GM21723 (cell line): Measurements from ENCODE around the gene SLC35E2B.
"Not testable (repeated sequence)": the region's sequence is repeated elsewhere in the genome, so short reads cannot be mapped to it uniquely, and the experiment has no call there.

Source experiments
- ATAC-seq: cut with Tn5 transposase; IDR thresholded peaks from one replicate; pipeline ENCODE4 v1.9.1; 2021; ENCODE audit warnings: mild to moderate bottlenecking, moderate library complexity; ENCODE audit not compliant: unreplicated experiment

The SLC35E2B gene

DNA sequence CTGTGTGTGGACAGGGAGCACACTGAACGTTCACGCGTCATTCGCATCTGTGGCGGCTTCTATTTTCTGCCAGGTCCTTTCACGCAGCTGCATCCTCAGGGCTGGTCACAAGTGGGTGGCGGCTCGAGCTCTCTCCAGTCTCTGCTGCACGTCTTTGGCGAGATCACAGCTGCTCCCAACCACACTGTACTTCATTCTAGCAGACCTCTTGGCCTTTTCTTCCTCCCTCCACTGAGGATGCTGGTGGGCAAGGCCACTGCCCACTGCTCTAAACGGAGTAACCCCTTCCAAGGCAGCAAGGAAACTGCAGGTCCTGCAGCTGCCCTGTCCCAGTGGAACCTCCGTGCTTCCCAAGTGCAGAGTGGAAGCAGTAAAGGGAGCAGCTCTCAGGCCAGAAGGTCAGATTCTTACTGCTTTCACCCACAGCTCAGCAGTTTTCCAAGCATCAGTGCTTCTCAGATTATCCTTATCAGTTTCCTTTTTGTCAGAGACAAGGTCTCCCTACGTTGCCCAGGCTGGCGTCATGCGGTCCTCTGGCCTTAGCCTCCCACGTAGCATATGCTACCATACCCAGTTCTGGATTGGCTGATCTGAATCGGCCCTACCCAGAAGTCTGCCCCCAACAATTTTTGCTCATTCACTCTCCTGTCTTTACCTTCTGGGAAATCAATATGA is 44.9 kb downstream of the SLC35E2B start:
- ATAC-seq = not testable (repeated sequence)

DNA sequence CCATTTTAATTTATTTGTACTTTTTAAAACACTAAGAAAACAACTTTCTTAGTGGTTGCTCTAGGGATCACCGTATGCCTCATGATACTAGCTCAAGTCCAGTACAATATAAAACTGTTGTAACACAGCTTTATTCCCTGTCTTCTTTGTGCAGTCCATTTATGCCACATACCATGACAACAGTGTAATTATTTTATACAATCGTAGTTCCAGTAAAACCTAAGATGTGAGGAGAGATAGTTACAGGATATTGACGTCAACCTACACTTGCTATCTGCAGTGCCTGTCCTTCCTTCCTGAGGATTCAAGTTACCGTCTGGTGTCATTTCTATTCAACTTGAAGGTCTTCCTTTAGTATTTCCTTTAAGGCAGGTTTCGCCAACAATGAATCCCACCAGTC is 46.3 kb downstream of the SLC35E2B start:
- not testable (repeated sequence) for ATAC-seq

DNA sequence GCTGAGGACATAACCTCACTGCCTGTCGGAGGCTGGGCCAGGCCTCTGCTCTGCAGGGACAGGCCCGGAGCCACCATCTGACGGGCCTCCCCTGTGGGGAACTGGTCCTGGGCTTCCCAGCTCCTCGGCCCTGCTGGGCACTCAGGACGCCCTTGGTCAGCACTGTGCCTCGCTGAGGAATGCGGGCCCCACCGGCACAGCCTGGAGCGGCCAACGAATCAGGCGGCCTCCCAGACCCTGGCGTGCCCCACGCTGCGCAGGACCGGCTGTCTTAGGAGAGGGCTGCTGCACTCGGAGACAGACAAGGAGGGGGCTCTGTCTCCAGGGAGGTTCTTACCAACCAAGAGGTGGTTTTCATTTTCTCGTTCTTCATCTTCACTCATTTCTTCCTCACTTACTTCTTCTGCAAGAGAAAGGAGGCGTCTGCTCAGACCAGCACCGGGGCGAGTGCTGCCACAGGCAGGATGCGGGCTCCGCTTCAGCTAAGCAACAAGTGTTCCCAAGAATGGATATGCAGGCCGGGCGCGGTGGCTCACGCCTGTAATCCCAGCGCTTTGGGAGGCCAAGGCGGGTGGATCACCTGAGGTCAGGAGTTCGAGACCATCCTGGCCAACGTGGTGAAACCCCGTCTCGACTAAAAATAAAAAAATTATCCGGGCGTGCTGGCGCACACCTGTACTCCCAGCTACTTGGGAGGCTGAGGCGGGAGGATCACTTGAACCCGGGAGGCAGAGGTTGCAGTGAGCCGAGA is 51.7 kb downstream of the SLC35E2B start:
- not testable (repeated sequence) for ATAC-seq

DNA sequence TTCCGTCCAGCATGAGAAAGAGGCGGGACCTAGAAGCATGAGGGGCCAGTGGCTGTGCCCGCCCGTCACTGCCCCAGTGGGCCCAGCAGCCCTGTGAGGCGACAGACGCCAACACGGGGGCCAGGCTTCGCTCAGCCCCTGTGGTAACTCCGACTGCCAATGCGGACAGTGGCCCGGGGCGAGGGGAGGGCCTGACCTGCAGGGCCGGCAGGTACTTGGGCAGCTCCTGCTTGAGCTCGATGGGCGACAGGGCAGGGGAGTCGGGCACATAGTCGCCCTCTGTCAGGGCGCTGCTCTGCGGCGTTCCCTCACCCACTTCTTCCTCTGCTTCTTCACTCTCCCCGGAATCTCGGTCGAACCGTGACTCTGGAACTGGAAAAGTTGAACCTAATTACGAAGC is 52.5 kb downstream of the SLC35E2B start:
- ATAC-seq = not testable (repeated sequence)

DNA sequence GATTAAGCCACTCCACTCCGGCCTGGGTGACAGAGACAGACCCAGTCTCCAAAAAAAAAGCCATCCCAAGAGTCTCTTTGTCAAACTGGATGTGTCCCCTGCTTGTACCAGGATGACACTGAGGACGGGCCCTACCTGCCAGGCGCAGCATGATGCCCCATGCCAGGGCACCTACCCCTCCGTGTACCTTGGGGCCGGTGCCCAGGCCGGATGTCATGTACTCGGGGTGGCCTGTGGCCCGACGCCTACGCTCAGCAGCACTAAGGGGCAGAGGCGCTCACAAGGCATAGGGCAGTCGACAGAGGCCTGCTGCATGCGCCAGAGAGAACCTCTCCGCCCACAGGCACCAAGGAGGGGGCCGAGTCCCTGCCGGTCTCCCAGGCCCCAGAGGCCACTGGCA is 53.2 kb downstream of the SLC35E2B start:
- ATAC-seq = not testable (repeated sequence)

DNA sequence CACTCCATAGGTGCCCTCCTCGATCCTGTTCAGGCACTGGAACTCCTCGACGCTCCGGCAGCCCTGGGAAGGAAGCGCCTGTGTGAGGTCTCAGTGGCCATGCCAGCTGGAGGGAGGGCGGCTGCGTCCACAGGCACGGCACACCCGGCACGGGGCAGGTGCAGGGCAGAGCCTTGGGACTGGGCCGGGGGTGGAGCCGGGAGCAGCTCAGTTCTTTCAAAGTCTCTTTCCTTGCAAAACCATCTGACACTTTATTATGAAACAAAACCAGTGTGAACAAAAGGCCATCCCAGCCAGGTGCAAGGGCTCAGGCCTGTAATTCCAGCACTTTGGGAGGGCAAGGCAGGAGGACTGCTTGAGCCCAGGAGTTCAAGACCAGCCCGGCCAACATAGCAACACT is 54.1 kb downstream of the SLC35E2B start:
- not testable (repeated sequence) for ATAC-seq

DNA sequence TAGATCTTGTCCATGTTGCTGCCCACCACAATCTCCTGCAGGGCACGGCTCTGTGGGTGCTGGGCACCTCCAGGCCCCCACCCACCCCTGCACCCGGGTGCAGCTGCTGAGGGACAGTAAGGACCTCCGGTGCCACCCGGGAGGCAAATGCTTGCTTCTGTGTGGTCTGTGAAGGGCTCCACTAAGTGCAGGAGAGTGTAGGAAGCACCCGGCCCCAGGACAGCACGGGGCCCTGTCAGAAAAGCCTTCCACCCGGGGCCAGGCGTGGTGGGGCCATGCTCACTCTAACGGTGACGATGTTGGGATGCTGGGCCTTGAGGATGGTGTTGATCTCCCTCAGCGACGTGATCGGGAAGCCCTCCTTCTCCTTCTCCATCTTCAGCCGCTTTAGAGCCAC is 55.1 kb downstream of the SLC35E2B start:
- not testable (repeated sequence) for ATAC-seq

DNA sequence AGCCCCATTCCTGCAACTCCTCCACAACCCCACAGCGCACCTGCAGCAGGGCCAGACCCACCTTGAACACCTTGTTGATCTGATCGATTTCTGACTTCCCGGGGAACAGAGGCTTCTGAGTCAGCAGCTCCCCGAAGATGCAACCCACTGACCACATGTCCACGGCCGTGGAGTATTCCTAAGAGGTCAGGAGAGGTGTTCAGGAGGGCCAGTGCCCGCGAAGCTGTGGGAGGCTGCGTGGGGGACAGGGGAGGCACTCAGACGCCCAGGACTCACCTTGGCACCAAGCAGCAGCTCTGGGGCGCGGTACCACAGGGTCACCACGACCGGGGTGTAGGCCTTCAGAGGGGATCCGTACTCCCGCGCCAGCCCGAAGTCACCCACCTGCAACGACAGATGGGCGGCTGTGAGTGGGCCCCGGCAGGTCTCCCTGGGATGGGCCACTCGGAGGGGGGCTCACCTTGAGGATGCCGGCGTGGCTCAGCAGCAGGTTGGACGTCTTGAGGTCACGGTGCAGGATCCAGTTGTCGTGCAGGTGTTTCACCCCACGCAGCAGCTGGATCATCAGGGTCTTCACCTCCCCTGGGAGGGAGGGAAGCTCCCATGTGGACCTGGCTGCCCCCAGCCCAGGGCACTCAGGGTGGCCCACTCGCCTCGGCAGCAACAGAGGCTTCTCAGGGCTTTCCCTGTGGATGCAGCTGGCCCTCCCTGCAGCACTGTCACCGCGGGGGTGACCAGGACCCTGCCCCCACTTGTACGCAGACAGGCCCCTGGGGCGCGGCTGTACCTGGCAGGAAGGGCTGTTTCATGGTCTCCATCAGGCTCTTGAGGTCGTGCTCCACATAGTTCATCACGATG is 55.7 kb downstream of the SLC35E2B start:
- not testable (repeated sequence) for ATAC-seq

DNA sequence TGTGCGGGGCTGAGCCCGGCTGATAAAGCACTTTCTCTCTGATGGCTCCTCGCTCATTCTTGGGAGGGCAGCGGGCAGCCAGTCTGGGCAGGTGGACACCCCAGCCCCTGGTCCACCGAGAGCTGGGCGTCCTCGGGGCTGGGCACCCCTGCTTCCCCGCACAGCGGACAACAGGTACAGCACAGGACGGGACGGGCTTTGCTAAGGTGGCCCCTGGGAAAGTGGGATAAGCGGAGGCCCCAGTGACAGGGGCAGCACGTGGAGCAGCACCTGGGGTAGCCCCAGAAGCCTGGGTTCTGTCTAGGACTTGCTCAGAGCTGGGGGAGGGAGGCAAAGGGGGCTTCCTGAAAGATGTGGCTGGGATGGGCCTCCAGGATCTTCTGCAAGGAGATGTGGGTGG is 58.0 kb downstream of the SLC35E2B start:
- ATAC-seq = not testable (repeated sequence)

DNA sequence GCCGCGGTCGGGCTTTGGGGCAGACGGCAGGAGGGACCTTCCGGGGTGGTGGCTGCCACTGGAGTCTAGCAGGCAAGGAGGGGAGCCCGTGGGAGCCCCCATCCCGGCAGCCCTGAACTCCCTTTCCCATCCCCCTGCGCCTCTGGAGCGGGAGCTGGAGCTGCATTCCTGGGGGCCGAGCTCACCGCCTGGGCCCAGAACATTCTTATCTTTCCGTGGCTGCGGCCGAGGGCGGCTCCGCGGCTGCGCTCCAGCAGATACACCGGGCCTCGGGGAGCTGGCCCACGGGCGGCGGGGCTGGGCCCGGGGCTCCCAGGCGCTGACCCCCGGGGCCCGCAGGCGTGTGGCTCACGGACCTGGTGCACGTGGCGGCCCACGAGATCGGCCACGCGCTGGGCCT is 59.2 kb downstream of the SLC35E2B start:
- not testable (repeated sequence) for ATAC-seq

DNA sequence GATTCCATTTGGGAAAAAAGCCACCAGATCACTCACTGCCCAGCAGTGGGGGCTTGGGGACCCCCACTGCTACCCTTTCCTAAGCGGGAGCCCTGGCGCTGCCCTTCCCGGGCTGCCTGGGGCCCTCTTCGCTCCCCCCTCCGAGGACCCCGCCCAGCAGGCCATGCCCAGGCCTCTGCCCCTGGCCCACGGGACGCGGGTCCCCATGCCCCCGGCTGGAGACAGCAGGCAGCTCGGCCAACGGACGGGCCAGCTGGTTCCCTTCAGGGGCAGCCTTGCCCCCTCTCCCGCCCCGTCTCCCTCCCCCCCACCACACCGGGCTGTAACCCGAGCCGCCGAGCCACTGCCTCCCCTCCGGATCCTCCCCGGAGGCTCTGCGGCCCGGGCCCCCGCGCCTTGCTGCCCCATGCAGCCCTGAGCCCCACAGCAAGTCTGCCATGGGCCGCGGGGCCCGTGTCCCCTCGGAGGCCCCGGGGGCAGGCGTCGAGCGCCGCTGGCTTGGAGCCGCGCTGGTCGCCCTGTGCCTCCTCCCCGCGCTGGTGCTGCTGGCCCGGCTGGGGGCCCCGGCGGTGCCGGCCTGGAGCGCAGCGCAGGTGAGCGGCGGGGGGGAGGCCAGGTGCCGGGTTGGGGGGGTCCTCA is 60.7 kb downstream of the SLC35E2B start, which contains the start of gene MMP23B:
Gene MMP23B, plus strand, starts transcription at position 392 of the 639 bp plus-strand sequence. Its CDS starts 46 bp downstream, at position 438.
- no peak for ATAC-seq

DNA sequence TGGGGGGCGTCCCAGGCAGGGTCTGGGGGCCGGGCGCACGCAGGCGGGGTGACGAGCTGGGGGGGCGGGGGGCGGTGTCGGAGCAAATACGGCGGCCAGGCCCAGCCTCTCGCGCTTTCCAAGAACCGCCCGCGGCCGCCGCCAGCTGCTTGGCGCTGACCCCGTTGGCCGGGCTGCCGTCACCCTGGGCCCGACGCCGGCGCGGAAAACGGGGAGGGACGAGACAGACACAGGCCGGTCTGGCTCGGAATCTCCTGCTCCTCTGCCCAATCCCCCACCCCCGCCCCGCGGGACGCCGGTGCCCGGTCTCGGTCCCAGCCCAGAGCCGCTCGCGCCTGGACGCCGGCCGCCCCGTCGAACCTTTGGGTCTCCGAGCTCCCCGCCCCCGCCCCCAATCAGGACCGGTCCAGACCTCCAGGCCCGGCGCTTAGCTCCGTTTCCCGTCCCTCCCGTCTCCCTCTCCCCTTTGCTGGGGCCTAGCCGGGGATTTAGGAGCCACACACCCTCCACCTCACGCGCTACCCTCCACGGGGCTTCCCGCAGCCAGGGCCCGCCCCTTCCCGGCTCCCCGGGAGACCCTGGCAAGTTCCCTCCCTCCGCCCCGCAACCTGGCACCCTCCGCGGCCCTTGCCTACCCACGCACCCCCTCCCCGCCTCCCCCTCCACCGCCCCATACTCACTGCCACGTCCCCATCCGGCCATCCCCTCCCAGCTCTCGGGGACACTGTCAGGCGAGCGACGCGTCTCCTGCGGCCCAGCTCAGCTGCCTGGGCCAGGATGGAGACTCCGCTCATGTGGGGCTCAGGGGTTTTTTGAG is 61.4 kb downstream of the SLC35E2B start:
- no peak for ATAC-seq

DNA sequence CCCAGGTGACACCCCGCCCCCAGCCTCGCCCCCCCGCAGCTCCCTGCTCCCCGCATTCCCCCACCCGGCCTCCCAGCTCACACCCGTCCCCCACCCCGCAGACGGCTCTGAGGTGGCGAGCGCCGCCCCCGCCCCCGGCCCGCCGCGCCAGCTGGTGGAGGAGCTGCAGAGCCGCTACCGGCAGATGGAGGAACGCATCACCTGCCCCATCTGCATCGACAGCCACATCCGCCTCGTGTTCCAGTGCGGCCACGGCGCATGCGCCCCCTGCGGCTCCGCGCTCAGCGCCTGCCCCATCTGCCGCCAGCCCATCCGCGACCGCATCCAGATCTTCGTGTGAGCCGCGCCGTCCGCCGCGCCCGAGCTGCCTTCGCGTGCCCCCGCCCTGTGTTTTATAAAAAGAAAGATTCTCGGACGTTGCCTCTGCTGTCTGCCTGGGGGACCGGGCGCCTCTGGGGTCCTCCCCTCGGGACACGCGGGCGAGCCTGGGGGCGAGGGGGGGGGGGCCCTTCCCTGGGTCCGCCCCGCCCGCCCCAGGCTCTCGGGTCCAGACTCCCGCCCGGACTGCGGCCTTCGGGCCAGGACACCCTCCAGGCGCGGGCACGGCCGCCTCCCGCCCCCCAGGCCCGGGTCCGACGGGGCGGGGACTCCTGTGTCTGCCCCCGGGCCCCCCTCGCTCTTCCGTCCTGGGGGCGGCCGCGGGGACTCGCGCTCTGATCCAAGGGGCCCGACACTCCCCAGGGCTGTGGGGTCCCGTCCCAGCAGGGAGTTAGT is 62.2 kb downstream of the SLC35E2B start:
- peak; percentile 54 for ATAC-seq

DNA sequence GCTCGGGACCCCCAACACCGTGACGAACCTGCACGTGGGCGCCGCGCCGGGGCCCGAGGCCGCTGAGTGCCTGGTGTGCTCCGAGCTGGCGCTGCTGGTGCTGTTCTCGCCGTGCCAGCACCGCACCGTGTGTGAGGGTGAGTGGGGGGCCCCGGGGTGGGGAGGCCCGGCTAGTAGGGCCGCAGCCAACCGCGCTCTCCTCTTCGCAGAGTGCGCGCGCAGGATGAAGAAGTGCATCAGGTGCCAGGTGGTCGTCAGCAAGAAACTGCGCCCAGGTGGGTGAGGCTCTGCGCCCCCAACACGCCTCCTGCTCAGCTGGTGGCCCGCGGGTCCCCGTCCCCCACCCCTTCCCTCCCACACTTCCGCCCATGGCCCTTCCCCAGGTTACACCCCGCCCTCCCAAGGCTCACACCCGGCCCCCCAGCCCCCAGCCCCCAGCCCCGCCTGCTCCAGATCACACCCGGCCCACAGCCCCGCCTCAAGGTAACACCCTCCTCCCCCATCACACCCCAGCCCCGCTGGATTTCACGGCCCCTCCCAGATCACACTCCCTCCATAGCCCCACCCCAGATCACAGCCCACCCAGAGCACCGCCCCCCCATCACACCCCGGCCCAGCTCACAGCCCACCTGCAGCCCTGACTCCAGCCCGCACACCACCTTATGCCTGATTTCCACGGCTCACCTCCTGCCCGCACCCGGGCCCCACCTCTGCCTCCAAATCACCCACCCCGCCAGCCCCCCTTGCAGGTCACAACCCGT is 63.0 kb downstream of the SLC35E2B start:
- ATAC-seq = no peak

DNA sequence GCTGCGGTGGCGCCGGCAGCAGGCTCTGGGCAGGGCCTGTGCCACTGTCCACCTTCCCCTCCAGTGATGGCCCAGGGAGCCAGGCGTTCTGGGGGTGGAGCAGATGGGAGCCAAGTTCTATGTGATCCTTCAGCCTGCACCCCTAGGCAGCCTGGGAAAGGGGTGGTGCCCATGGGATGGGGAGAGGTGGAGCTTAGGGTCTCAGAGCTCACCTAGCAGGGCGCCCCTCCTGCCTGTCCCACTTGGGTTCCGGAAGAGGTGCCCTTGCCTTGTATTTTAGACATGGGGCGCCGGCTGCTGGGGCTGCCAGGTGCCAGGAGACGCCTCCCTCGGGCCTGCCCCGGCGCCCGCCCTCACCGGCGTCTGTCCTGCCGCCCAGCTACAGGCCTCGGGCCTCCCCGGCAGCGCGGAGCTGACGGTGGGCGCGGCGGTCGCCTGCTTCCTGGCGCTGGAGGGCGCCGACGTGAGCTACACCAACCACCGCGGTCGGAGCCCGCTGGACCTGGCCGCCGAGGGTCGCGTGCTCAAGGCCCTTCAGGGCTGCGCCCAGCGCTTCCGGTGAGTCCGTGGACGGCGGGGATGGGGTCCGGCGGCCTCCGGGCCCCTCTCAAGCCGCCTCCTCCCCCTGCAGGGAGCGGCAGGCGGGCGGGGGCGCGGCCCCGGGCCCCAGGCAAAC is 63.7 kb downstream of the SLC35E2B start:
- no peak for ATAC-seq

DNA sequence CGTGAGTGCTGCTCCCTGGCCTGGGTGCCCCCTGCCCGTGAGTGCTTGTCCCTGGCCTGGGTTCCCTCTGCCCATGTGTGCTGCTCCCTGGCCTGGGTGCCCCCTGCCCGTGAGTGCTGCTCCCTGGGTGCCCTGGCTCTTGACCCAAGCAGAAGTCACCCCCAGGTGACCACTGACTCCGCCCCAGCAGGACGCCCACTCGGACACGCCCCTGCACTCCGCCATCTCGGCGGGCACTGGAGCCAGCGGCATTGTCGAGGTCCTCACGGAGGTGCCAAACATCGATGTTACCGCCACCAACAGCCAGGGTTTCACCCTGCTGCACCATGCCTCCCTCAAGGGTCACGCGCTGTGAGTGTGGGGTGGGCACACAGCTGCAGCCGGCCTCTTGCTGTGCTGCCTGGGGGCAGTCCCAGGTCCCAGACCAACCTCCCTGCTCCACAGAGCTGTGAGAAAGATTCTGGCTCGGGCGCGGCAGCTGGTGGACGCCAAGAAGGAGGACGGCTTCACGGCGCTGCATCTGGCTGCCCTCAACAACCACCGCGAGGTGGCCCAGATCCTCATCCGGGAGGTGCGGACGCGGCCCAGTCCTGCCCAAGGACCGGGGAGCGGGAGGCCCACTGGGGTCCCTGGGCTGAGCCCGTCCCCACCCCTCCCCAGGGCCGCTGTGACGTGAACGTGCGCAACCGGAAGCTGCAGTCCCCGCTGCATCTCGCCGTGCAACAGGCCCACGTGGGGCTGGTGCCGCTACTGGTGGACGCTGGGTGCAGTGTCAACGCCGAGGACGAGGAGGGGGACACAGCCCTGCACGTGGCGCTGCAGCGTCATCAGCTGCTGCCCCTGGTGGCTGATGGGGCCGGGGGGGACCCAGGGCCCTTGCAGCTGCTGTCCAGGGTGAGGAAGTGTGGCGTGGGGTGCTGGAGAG is 64.5 kb downstream of the SLC35E2B start:
- no peak for ATAC-seq

DNA sequence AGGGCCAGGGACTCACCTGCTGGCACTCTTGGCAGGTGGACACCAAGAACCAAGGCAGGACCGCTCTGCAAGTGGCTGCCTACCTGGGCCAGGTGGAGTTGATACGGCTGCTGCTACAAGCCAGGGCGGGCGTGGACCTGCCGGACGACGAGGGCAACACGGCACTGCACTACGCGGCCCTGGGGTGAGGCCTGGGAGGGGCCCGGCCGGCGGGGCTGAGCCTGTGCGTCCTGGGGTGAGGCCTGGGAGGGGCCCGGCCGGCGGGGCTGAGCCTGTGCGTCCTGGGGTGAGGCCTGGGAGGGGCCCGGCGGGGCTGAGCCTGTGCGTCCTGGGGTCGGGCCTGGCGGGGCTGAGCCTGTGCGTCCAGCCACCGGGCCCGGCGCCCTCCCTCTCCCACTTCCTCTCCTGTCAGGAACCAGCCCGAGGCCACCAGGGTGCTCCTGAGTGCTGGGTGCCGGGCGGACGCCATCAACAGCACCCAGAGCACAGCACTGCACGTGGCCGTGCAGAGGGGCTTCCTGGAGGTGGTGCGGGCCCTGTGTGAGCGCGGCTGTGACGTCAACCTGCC is 65.2 kb downstream of the SLC35E2B start:
- no peak for ATAC-seq
